ENCODE results near the gene PAQR5.
"Not testable (repeated sequence)": the region's sequence is repeated elsewhere in the genome, so short reads cannot be mapped to it uniquely, and the experiment has no call there.

Gene PAQR5

DNA sequence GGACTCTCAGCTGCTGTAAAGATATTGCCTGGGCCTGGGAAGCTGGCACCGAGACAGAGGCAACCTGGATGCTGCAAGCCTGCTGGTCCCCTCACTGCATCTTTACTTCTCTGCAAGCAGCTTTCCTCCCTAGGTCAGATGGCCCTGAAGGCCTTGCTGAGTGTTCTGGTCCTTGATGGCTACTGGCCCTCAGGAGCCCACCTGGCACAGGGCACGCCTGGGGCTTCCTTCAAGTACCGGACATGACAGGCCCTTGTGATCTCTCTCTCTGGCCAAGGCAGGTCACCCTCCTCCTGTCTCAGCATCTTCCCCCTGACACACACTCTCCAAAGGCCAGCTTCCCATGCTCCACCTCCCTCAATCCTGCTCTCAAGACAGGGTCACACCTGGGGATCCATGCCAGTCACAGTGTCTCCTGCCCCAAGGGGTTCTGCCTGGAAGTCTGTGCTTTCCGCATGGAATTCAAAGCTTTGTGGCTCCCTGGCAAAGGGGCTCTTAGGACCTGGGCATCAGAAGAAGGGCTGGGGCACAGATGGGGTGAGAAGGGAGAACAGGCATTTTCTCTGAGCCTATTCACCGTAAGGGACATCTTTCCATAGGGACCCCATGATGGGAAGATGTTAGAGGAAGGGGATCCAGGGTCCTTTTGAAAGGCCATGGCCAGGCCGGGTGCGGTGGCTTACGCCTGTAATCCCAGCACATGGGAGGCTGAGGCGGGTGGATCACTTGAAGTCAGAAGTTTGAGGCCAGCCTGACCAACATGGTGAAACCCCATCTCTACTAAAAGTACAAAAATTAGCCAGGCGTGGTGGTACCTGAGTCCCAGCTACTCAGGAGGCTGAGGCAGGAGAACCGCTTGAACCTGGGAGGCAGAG lies 4.7 kb upstream of the PAQR5 start:
- DNase-seq (ENCODE audit: low read depth in 2 of 2), result no peak

DNA sequence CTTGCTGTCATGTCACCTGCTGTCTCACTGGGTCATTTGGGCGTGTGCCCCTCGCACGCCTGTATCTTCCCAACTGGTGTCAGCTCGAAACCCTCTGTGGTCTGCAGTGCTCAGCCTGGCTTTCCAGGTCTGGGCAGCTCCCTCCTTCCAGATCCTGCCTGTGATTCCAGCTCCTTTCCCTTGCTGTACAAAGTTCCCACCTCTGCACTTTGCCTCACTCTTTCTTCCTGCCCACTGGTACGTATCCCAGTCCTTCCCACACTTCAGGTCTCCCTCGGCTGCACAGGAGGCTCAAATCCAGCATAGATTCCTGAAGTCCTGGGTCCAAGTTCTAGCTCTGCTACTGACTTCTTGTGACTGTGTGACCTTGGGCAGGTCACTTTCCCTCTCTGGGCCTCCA lies 2.1 kb upstream of the PAQR5 start:
- no peak for DNase-seq (ENCODE audit: low read depth in 2 of 2)

DNA sequence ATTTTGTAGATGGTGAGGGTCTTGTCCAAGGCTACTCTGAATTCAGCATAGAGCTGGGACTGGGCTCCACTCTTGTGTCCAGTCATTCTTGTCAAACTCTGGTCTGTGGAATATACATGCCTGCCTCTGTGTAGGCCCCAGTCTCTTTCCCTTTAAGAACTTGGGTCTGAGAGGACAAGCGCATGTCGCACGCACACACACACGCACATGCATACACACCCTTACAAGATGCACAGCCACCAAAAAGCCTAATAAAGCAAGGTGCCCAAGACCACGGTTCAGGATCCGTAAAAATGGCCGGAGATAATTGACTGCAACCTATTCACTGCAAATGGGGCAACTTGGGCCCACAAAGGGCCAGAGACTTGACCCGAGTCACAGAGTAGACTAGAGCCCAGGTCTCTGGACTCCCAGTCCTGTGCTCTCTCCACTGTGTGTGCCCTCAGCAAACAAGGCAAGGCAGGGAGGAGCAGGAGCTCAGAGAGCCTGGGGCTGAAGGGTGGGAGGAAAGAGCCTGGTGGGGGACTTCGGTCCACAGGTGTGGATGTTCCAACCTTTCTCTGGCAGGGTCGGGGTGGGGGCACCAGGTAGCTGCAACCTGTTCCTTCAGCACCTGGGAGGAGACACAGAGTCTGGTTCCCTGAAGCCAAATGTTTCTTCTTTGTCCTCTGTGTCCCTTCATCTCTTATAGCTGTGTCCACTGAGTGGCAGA lies 914 bp upstream of the PAQR5 start:
- DNase-seq (ENCODE audit: low read depth in 2 of 2), result no peak

GRCh38 chr15:69298354-69298696 lies 387 bp upstream of the PAQR5 start:
- DNase-seq (ENCODE audit: low read depth in 2 of 2), result no peak

DNA sequence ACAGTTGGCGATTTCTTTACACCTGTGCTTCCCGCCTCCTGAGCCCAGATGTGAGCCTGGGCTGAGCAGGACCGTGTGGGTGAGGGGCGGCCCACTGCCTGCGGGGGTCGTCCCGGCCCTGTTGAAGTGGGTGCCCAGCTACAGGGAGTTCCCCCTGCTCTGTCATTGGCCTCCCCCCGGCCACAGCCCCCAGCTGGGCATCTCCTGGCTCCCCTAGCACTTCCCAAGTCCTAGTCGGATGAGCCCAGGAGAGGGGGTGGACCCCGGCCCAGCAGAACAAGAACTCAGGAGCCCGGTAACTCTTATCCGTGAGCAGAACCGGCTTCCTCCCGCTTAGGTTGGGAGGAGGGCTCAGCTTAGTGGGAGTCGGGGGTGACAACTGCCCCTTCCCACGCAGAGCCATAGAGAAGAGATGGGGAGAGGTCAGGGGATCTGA lies 757 bp downstream of the PAQR5 start:
- no peak for DNase-seq (ENCODE audit: low read depth in 2 of 2)

DNA sequence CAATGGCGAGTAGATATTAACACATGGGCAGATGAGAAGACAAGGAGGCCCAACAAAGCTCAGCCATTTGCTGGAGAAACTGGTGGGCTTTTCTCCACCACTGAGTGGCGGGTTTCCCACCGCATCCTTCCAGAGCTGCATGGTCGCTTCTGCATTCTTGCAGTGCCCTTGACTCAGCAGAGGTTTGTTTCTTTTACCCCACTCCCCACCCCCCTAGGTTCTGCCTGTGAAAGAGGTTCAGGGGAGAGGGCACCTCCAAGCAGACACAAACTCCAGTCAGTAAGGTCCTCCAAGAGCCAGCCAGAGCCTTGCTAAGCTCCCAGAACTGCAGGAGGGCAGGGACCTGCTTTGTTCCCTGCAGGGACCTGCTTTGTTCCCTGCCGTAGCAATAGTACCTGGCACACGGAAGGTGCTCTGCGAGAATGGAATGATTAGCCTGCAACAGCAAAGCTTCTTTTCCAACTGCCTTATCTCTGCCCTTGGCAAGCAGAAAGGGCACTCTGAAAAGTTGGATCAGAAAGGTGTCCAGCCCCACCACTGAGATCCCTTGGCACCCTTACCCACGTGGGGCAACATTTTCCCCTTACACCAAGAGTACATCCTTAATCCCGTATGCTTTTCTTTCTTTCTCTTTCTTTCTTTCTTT lies 1.4 kb downstream of the PAQR5 start:
- no peak for DNase-seq (ENCODE audit: low read depth in 2 of 2)

- not testable (repeated sequence) for DNase-seq (ENCODE audit: low read depth in 2 of 2)
These were observed 2.4 kb downstream of the PAQR5 start for GRCh38 chr15:69301101-69301500.

- not testable (repeated sequence) for DNase-seq (ENCODE audit: low read depth in 2 of 2)
These were observed 3.4 kb downstream of the PAQR5 start for GRCh38 chr15:69302087-69302486.

GRCh38 chr15:69302929-69303328 lies 4.2 kb downstream of the PAQR5 start:
- no peak for DNase-seq (ENCODE audit: low read depth in 2 of 2)

GRCh38 chr15:69303337-69304181 lies 4.8 kb downstream of the PAQR5 start:
- no peak for DNase-seq (ENCODE audit: low read depth in 2 of 2)

DNA sequence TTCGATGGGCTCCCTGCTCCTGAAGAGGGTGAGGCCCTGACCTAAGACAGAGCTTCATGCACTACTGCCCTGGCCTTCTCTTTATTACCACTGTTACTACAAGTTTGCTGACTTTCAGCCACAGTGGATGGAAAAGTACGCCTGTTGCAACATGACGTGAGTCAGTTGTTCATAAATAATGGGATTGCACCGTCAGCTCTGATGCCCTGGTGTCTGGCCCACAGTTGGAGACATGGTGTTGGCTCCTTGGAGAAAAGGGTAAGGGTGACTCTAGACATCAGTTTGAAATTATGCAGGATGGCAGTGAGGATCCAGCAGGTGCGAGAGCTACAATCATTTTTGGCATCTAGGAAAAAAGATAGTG lies 5.5 kb downstream of the PAQR5 start:
- DNase-seq (ENCODE audit: low read depth in 2 of 2), result no peak

DNA sequence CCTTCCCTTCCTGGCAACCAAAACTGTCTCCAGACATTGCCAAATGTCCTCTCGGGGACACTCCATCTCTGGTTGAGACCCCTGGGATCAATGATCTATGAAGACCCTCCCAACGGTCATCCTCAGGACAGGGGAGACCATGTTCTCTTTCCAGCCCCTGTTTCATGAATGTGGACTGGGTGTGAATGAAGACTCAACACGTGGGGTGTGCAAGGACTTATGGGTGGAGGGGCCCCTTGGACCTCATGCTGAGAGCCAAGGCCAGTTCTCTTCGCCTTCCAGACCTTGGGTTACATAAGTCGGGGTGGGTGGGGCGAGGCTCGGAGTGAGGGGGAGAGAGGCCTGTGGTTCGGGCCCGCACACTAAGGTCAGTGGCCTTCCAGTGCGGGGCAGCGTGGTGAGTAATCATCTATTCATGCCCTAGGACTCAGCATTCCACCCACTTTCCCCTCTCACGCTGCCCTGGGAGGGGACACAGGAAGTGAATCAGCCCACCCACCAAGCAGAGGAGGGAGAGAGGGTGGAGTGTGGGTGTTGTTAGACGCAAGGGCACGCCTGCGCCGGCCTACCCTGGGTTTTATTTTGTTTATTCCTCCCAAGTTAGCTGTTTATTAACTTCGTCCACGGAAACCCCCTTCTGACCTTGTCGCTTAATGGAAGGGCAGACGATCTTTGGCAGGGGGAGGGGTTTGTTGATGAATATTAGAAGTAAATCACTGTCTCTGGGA lies 6.7 kb downstream of the PAQR5 start:
- DNase-seq (ENCODE audit: low read depth in 2 of 2), result no peak

DNA sequence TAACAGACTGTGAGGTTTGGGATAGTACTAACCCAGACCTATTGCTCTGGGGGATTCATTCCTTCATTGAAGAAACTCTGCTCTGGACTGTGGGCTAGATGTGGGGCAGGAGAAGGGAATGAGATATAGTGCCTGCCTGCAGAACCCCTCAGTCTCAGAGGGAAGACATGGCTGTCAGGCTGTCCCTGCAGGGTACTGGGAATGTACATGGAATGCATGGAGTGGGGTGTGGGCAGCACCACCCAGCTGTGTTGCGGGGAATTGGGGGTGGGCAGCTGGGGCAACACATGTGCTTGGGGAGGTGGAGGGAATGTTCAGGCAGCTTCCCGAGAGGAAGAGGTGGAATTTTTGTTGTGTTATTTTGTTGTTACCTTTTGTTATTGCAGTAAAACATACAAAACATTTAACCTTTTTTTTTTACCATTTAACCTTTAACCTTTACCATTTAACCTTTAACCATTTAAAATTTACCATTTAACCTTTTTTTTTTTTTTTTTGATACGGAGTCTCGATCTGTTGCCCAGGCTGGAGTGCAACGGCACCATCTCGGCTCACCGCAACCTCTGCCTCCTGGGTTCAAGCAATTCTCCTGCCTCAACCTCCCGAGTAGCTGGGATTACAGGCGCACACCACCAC lies 7.3 kb downstream of the PAQR5 start:
- no peak for DNase-seq (ENCODE audit: low read depth in 2 of 2)

- no peak for DNase-seq (ENCODE audit: low read depth in 2 of 2)
These were observed 9.2 kb downstream of the PAQR5 start for GRCh38 chr15:69307939-69308338.

GRCh38 chr15:69308949-69309348 lies 10.2 kb downstream of the PAQR5 start:
- no peak for DNase-seq (ENCODE audit: low read depth in 2 of 2)

- no peak for DNase-seq (ENCODE audit: low read depth in 2 of 2)
These were observed 12.6 kb downstream of the PAQR5 start for GRCh38 chr15:69311319-69311721.

- no peak for DNase-seq (ENCODE audit: low read depth in 2 of 2)
These were observed 14.8 kb downstream of the PAQR5 start for GRCh38 chr15:69313432-69314000.

DNA sequence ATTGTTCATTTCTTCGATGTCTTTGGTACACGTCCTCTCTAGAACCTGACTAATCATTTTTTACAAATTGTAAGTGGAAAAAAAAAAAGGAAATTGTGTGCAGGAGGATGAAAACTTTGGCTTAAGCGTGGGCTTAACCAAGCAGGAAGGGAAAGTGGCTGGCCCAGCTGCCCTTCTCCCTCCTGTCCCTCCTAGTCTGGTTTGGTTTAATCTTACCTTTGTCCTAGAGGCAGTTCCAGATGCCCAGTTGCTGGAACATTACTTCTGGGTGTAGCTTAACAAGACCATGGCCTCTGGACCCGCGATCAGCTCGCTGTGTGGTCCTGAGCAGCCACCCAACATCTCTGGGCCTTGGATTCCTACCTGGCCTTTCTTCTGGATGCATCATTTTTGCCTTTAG lies 15.4 kb downstream of the PAQR5 start:
- no peak for DNase-seq (ENCODE audit: low read depth in 2 of 2)

- no peak for DNase-seq (ENCODE audit: low read depth in 2 of 2)
These were observed 16.0 kb downstream of the PAQR5 start for GRCh38 chr15:69314736-69315135.

GRCh38 chr15:69315402-69316110 lies 16.8 kb downstream of the PAQR5 start:
- DNase-seq (ENCODE audit: low read depth in 2 of 2), result no peak

Data from stimulated activated CD4-positive, alpha-beta T cell treated with anti-CD3 and anti-CD28 coated beads, Interleukin-15, amount 100 ng/mL, for 48 hours (primary cell).